ENCODE results near the gene IGFBPL1.

DNA sequence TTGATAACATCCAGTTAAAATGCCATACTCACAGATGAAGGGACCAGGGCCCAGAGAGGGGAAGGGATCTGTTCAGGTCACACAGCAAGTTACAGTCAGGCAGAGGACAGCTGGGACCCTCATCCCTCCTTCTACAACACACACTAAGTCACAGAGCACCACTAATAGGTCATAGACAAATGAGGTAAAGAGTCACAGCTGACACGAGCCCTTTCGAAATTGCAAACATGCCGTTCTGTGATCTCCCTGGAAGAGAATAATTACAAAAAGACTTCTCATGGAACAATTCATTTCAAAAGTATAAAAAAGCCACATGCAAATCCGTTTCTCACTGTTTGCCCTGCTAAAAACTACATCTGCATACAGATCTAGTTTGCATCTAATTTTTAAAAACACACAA lies 15.5 kb downstream of the IGFBPL1 start:
- TF ChIP-seq, protein P1, sequence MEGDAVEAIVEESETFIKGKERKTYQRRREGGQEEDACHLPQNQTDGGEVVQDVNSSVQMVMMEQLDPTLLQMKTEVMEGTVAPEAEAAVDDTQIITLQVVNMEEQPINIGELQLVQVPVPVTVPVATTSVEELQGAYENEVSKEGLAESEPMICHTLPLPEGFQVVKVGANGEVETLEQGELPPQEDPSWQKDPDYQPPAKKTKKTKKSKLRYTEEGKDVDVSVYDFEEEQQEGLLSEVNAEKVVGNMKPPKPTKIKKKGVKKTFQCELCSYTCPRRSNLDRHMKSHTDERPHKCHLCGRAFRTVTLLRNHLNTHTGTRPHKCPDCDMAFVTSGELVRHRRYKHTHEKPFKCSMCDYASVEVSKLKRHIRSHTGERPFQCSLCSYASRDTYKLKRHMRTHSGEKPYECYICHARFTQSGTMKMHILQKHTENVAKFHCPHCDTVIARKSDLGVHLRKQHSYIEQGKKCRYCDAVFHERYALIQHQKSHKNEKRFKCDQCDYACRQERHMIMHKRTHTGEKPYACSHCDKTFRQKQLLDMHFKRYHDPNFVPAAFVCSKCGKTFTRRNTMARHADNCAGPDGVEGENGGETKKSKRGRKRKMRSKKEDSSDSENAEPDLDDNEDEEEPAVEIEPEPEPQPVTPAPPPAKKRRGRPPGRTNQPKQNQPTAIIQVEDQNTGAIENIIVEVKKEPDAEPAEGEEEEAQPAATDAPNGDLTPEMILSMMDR (CRISPR knock-in tag; IDR thresholded peaks at IDR 0.05): no peak
- TF ChIP-seq, protein P2, sequence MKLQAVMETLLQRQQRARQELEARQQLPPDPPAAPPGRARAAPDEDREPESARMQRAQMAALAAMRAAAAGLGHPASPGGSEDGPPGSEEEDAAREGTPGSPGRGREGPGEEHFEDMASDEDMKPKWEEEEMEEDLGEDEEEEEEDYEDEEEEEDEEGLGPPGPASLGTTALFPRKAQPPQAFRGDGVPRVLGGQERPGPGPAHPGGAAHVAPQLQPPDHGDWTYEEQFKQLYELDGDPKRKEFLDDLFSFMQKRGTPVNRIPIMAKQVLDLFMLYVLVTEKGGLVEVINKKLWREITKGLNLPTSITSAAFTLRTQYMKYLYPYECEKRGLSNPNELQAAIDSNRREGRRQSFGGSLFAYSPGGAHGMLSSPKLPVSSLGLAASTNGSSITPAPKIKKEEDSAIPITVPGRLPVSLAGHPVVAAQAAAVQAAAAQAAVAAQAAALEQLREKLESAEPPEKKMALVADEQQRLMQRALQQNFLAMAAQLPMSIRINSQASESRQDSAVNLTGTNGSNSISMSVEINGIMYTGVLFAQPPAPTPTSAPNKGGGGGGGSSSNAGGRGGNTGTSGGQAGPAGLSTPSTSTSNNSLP (IDR thresholded peaks at IDR 0.05; ENCODE audit: low read depth, low read length): no peak
- no peak for TF ChIP-seq SP1 (IDR thresholded peaks at IDR 0.05)
- TF ChIP-seq SP1 (CRISPR knock-in tag; IDR thresholded peaks at IDR 0.05): no peak
- no peak for TF ChIP-seq EHMT2 (IDR thresholded peaks at IDR 0.05; ENCODE audit: borderline replicate concordance, low read depth, low read length)
- TF ChIP-seq ZNF530 (CRISPR knock-in tag; IDR thresholded peaks at IDR 0.05; ENCODE audit: low read depth): no peak
- no peak for TF ChIP-seq CBFB (CRISPR knock-in tag; IDR thresholded peaks at IDR 0.05)
- TF ChIP-seq HIVEP1 (CRISPR knock-in tag; IDR thresholded peaks at IDR 0.05): no peak
- TF ChIP-seq, protein P3, sequence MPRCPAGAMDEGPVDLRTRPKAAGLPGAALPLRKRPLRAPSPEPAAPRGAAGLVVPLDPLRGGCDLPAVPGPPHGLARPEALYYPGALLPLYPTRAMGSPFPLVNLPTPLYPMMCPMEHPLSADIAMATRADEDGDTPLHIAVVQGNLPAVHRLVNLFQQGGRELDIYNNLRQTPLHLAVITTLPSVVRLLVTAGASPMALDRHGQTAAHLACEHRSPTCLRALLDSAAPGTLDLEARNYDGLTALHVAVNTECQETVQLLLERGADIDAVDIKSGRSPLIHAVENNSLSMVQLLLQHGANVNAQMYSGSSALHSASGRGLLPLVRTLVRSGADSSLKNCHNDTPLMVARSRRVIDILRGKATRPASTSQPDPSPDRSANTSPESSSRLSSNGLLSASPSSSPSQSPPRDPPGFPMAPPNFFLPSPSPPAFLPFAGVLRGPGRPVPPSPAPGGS (CRISPR knock-in tag; IDR thresholded peaks at IDR 0.05): no peak
- TF ChIP-seq ZNF367 (CRISPR knock-in tag; IDR thresholded peaks at IDR 0.05; ENCODE audit: borderline replicate concordance): no peak
- TF ChIP-seq, protein P4, sequence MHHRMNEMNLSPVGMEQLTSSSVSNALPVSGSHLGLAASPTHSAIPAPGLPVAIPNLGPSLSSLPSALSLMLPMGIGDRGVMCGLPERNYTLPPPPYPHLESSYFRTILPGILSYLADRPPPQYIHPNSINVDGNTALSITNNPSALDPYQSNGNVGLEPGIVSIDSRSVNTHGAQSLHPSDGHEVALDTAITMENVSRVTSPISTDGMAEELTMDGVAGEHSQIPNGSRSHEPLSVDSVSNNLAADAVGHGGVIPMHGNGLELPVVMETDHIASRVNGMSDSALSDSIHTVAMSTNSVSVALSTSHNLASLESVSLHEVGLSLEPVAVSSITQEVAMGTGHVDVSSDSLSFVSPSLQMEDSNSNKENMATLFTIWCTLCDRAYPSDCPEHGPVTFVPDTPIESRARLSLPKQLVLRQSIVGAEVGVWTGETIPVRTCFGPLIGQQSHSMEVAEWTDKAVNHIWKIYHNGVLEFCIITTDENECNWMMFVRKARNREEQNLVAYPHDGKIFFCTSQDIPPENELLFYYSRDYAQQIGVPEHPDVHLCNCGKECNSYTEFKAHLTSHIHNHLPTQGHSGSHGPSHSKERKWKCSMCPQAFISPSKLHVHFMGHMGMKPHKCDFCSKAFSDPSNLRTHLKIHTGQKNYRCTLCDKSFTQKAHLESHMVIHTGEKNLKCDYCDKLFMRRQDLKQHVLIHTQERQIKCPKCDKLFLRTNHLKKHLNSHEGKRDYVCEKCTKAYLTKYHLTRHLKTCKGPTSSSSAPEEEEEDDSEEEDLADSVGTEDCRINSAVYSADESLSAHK (CRISPR knock-in tag; IDR thresholded peaks at IDR 0.05; ENCODE audit: borderline replicate concordance): no peak
- TF ChIP-seq FOXA1 (IDR thresholded peaks at IDR 0.05): no peak
- TF ChIP-seq FOXA1 (CRISPR knock-in tag; IDR thresholded peaks at IDR 0.05): no peak
- no peak for TF ChIP-seq RFX5 (IDR thresholded peaks at IDR 0.05; ENCODE audit: low read depth, low read length)
- TF ChIP-seq POLR2AphosphoS5 (IDR thresholded peaks at IDR 0.05; ENCODE audit: low read depth, low read length): no peak
- no peak for TF ChIP-seq NR3C1 (CRISPR knock-in tag; IDR thresholded peaks at IDR 0.05)

Data from HepG2 (cell line).